HEK293 (cell line): ENCODE results near the gene GOLGA8K.
"Not testable (repeated sequence)": the region's sequence is repeated elsewhere in the genome, so short reads cannot be mapped to it uniquely, and the experiment has no call there.

Experiments
- CTCF ChIA-PET: fragments of 350-600 bp; formaldehyde crosslinking; extraction: SDS; loops from one replicate; lab custom pipeline; 2021; ENCODE audit warnings: antibody characterized with exemption; lab: Yijun Ruan, JAX
- POLR2A ChIA-PET: fragments of 300-600 bp; formaldehyde crosslinking; extraction: SDS; loops from one replicate; lab custom pipeline; 2020; ENCODE audit warnings: antibody characterized with exemption, inconsistent platforms; lab: Yijun Ruan, JAX
- H3K27ac ChIP-seq: fragments of 200-500 bp; sonication (Bioruptor generic); 2 replicates; pipeline ENCODE4 v1.5.1; 2014; ENCODE audit warnings: low read depth, low read length, control low read depth, inconsistent platforms; ENCODE audit errors: extremely low read depth
- H3K36me3 ChIP-seq, 2 experiments: fragments of 200-500 bp in 1 of 2; sonication (Bioruptor generic) in 1 of 2; 1 replicate in 1 of 2; 2 replicates in 1 of 2; pipeline ENCODE4 v1.5.1; 2014 to 2017; ENCODE audit warnings: inconsistent platforms in 2 of 2, low read length in 2 of 2; ENCODE audit not compliant: control insufficient read depth in 2 of 2, insufficient read depth in 1 of 2
- H3K4me1 ChIP-seq: fragments of 200-500 bp; sonication (Bioruptor generic); 2 replicates; pipeline ENCODE4 v1.5.1; 2014; ENCODE audit warnings: mild to moderate bottlenecking, low read length, inconsistent platforms; ENCODE audit not compliant: control insufficient read depth, insufficient read depth
- H3K4me3 ChIP-seq: 2 replicates; pipeline ENCODE4 v1.5.1; 2011; ENCODE audit warnings: low read depth, mild to moderate bottlenecking, control low read depth, low read length, moderate library complexity
- H3K9me3 ChIP-seq: fragments of 200-500 bp; sonication (Bioruptor generic); 2 replicates; pipeline ENCODE4 v1.5.1; 2014; ENCODE audit warnings: low read depth, low read length, inconsistent platforms; ENCODE audit not compliant: control insufficient read depth, insufficient read depth

Gene GOLGA8K

GRCh38 chr15:32403192-32403591 is at the start of gene GOLGA8K:
TSS of gene GOLGA8K (minus strand) at chr15:32403292. CDS start at chr15:32403194, 98 bp downstream.
- POLR2A ChIA-PET, H3K9me3 ChIP-seq, H3K4me3 ChIP-seq, H3K27ac ChIP-seq, H3K36me3 ChIP-seq, H3K4me1 ChIP-seq, CTCF ChIA-PET: not testable (repeated sequence)

GRCh38 chr15:32440445-32440977 is 37.4 kb upstream of the GOLGA8K start:
- CTCF ChIA-PET, H3K4me3 ChIP-seq, H3K36me3 ChIP-seq, POLR2A ChIA-PET, H3K4me1 ChIP-seq, H3K9me3 ChIP-seq, H3K27ac ChIP-seq: not testable (repeated sequence)

- H3K4me1 ChIP-seq, H3K36me3 ChIP-seq, H3K4me3 ChIP-seq, CTCF ChIA-PET, POLR2A ChIA-PET, H3K9me3 ChIP-seq, H3K27ac ChIP-seq: not testable (repeated sequence)
Measured at GRCh38 chr15:32434102-32434963, 31.2 kb upstream of the GOLGA8K start.

- POLR2A ChIA-PET, H3K9me3 ChIP-seq, H3K4me1 ChIP-seq, H3K27ac ChIP-seq, CTCF ChIA-PET, H3K36me3 ChIP-seq, H3K4me3 ChIP-seq: not testable (repeated sequence)
Measured at GRCh38 chr15:32427635-32428034, 24.5 kb upstream of the GOLGA8K start.

GRCh38 chr15:32426511-32426910 is 23.4 kb upstream of the GOLGA8K start:
- H3K27ac ChIP-seq, POLR2A ChIA-PET, H3K4me3 ChIP-seq, CTCF ChIA-PET, H3K4me1 ChIP-seq, H3K36me3 ChIP-seq, H3K9me3 ChIP-seq: not testable (repeated sequence)

GRCh38 chr15:32407903-32408302 is 4.8 kb upstream of the GOLGA8K start:
- H3K4me1 ChIP-seq, CTCF ChIA-PET, H3K9me3 ChIP-seq, POLR2A ChIA-PET, H3K36me3 ChIP-seq, H3K27ac ChIP-seq, H3K4me3 ChIP-seq: not testable (repeated sequence)

GRCh38 chr15:32396522-32396921 is 6.6 kb downstream of the GOLGA8K start:
- CTCF ChIA-PET, result not testable (repeated sequence)

GRCh38 chr15:32394745-32395144 is 8.3 kb downstream of the GOLGA8K start:
- H3K9me3 ChIP-seq, H3K4me3 ChIP-seq, POLR2A ChIA-PET, H3K27ac ChIP-seq, H3K4me1 ChIP-seq, CTCF ChIA-PET, H3K36me3 ChIP-seq: not testable (repeated sequence)

More at GRCh38 chr15:32396522-32396921, 6.6 kb downstream of the GOLGA8K start:
- POLR2A ChIA-PET, H3K27ac ChIP-seq, H3K36me3 ChIP-seq, H3K4me3 ChIP-seq, H3K9me3 ChIP-seq, H3K4me1 ChIP-seq: not testable (repeated sequence)

GRCh38 chr15:32388050-32388648 is 14.9 kb downstream of the GOLGA8K start:
- H3K27ac ChIP-seq, H3K4me3 ChIP-seq, H3K4me1 ChIP-seq, CTCF ChIA-PET, H3K9me3 ChIP-seq, H3K36me3 ChIP-seq, POLR2A ChIA-PET: not testable (repeated sequence)

GRCh38 chr15:32385823-32386495 is 17.1 kb downstream of the GOLGA8K start:
- H3K4me3 ChIP-seq, H3K27ac ChIP-seq, CTCF ChIA-PET, H3K4me1 ChIP-seq, H3K36me3 ChIP-seq, H3K9me3 ChIP-seq, POLR2A ChIA-PET: not testable (repeated sequence)
